OCI-LY7 (cell line): ENCODE results near the gene CTXN2.

ENCODE experiments used
- EZH2phosphoT487 ChIP-seq: fragments of 200-600 bp; sonication (generic); IDR thresholded peaks from 2 replicates; pipeline ENCODE4 v1.6.1; 2018; ENCODE audit warnings: low read depth, borderline replicate concordance, mild to moderate bottlenecking, mixed run types, antibody characterized with exemption, low read length, moderate library complexity, mixed read lengths
- TF ChIP-seq, protein P1 (sequence below): fragments of 200-600 bp; sonication (generic); conservative IDR thresholded peaks from 2 replicates; pipeline ENCODE4 v1.5.1; 2014; ENCODE audit warnings: mild to moderate bottlenecking, antibody characterized with exemption, low read length, moderate library complexity, mixed read lengths

DNA sequence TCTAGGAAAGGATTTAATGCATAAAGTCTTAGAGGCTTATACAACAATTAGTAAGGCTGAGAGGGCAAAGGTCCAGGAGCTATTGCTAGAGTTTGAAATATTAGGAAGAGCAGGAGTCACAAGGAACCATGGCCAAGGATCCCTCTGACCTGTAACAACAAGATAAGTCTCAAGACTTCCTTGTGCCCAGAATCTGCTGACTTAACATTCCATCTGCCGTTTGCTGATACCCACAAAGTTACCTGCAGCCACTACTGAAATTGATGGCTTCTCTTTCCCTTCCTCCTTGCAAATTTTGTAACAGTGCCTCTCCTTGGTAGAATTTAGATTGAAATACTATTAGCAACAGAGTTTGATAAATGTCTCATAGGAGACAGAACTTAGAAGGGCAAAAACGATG is 8.7 kb upstream of the CTXN2 start:
- TF ChIP-seq, protein P1, sequence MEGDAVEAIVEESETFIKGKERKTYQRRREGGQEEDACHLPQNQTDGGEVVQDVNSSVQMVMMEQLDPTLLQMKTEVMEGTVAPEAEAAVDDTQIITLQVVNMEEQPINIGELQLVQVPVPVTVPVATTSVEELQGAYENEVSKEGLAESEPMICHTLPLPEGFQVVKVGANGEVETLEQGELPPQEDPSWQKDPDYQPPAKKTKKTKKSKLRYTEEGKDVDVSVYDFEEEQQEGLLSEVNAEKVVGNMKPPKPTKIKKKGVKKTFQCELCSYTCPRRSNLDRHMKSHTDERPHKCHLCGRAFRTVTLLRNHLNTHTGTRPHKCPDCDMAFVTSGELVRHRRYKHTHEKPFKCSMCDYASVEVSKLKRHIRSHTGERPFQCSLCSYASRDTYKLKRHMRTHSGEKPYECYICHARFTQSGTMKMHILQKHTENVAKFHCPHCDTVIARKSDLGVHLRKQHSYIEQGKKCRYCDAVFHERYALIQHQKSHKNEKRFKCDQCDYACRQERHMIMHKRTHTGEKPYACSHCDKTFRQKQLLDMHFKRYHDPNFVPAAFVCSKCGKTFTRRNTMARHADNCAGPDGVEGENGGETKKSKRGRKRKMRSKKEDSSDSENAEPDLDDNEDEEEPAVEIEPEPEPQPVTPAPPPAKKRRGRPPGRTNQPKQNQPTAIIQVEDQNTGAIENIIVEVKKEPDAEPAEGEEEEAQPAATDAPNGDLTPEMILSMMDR, result no peak
- no peak for TF ChIP-seq EZH2phosphoT487
